Stimulated activated naive CD4-positive, alpha-beta T cell (primary cell): ENCODE data around the gene VPS35.
"Not testable (repeated sequence)": the region's sequence is repeated elsewhere in the genome, so short reads cannot be mapped to it uniquely, and the experiment has no call there.

Experiments
- DNase-seq, 6 experiments: peaks; one replicate each; lab custom pipeline; 2025; lab: John Stamatoyannopoulos, UW

The VPS35 gene

GRCh38 chr16:46712911-46713310 lies 23.9 kb upstream of the VPS35 start:
- DNase-seq: no peak

- DNase-seq: no peak
These were observed 22.4 kb upstream of the VPS35 start for GRCh38 chr16:46711106-46712058.

- no peak for DNase-seq
These were observed 20.6 kb upstream of the VPS35 start for GRCh38 chr16:46709469-46710005.

GRCh38 chr16:46706642-46707041 lies 17.7 kb upstream of the VPS35 start:
- DNase-seq: no peak

- no peak for DNase-seq
These were observed 13.1 kb upstream of the VPS35 start for GRCh38 chr16:46702030-46702429.

- no peak for DNase-seq
These were observed 12.6 kb upstream of the VPS35 start for GRCh38 chr16:46701615-46702014.

GRCh38 chr16:46700048-46700447 lies 11.1 kb upstream of the VPS35 start:
- no peak for DNase-seq

GRCh38 chr16:46696957-46697356 lies 8.0 kb upstream of the VPS35 start:
- no peak for DNase-seq

GRCh38 chr16:46695937-46696336 lies 7.0 kb upstream of the VPS35 start:
- no peak for DNase-seq

- DNase-seq: no peak
These were observed 4.6 kb upstream of the VPS35 start for GRCh38 chr16:46693598-46693997.

- no peak for DNase-seq
These were observed 2.7 kb upstream of the VPS35 start for GRCh38 chr16:46691726-46692125.

- DNase-seq: no peak
These were observed 1.6 kb upstream of the VPS35 start for GRCh38 chr16:46690281-46691178.

GRCh38 chr16:46689365-46690280 lies 645 bp upstream of the VPS35 start, which contains the start of gene ORC6:
TSS of gene ORC6 (plus strand) at chr16:46689659. CDS start at chr16:46689706, 47 bp downstream.
- DNase-seq: peak; percentile 96 to 100 (median 100)

- peak in 1 of 6 experiments; percentile 38 for DNase-seq
These were observed 801 bp downstream of the VPS35 start for GRCh38 chr16:46688101-46688653.

GRCh38 chr16:46687486-46687885 lies 1.5 kb downstream of the VPS35 start:
- no peak for DNase-seq

- DNase-seq: no peak
These were observed 2.0 kb downstream of the VPS35 start for GRCh38 chr16:46686815-46687473.

- not testable (repeated sequence) for DNase-seq
These were observed 7.1 kb downstream of the VPS35 start for GRCh38 chr16:46681867-46682266.

GRCh38 chr16:46677943-46678342 lies 11.0 kb downstream of the VPS35 start:
- DNase-seq: not testable (repeated sequence)

- peak in 4 of 6 experiments; percentile 19 to 47 (median 36) for DNase-seq
These were observed 15.5 kb downstream of the VPS35 start for GRCh38 chr16:46673320-46674013.

- no peak for DNase-seq
These were observed 26.9 kb downstream of the VPS35 start for GRCh38 chr16:46662123-46662522.
